Activated naive CD8-positive, alpha-beta T cell treated with anti-CD3 and anti-CD28 coated beads, Interleukin-2, amount 10 ng/mL, durations not matched to agents 7 days and 5 days (primary cell): ENCODE measurements around the gene PHACTR3. TPM values are rescaled to one million over a fixed set of nuclear protein-coding genes. Genes with fewer than 3 reads are reported as not detected.

Experiments used
- ATAC-seq: fragments of 150-1000 bp; cut with Tn5 transposase; one replicate; pipeline ENCODE4 v1.10.0; 2021; ENCODE audit warnings: low read depth, moderate library complexity
- POLR2A ChIA-PET: fragments of 350-600 bp; sonication (Branson Sonifier 250); formaldehyde crosslinking; loops from one replicate; lab custom pipeline; 2021; ENCODE audit warnings: antibody characterized with exemption; lab: Charles Lee
- DNase-seq: peaks from one replicate; pipeline ENCODE4 v3.0.0; 2021
- H3K27ac Mint-ChIP-seq: one replicate; pipeline ENCODE4 v1.8.0; 2022; ENCODE audit warnings: mild to moderate bottlenecking, mixed read lengths
- H3K27me3 Mint-ChIP-seq: one replicate; pipeline ENCODE4 v1.8.0; 2022; ENCODE audit warnings: mild to moderate bottlenecking, moderate library complexity, mixed read lengths
- H3K36me3 Mint-ChIP-seq: one replicate; pipeline ENCODE4 v1.8.0; 2021; ENCODE audit warnings: mild to moderate bottlenecking, mixed read lengths
- H3K4me1 Mint-ChIP-seq: one replicate; pipeline ENCODE4 v1.8.0; 2021; ENCODE audit warnings: mixed read lengths
- H3K4me3 Mint-ChIP-seq: one replicate; pipeline ENCODE4 v1.8.0; 2022; ENCODE audit warnings: mild to moderate bottlenecking, moderate library complexity, mixed read lengths
- H3K9me3 Mint-ChIP-seq: one replicate; pipeline ENCODE4 v1.8.0; 2021; ENCODE audit warnings: mixed read lengths
- total RNA-seq, 2 experiments: library from RNA; stranded (reverse); gene quantifications; one replicate each; pipeline ENCODE4 v1.2.3, GENCODE V29; 2021

Gene PHACTR3
- total RNA-seq, 2 experiments from 2014 or later: not detected

DNA sequence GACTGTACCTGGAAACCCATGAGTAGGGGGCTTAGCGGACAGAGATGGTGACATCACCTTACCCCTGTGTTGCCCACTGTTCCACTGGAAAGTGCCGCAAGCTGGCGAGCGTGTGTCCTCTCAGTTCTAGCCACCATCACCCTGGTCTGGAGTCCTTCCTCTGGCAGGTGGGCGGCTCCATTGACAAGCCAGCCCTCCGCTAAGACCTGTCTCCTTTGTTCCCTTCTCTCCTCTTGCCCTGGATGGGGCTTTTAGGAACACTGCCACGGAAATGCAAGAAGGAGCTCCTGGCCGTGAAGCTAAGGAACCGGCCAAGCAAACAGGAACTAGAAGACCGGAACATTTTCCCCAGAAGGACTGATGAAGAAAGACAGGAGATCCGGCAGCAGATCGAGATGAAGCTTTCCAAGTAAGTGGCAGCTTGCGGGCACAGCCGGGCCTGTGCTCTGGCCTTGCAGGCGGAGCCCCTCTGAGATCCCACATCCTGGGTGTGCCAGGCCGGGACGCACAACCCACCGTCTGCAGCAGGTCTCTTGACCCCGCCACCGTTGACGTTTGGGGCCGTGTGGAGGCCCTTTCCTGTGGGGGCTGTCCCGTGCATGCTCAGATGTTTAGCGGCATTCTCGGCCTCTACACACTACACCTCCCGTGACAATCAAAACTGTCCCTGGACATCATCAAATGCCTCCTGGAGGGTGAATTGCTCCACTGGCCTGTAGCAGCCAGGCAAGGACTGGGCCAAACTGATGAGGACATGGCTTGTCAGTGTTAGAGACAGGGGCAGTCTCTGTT, 201.6 kb downstream of the PHACTR3 start:
- Mint-ChIP-seq H3K4me3 (no peak overlapping the region), H3K36me3 (no peaks in the 10 kb centered on the region), H3K27ac (no peak overlapping the region), H3K27me3 (peaks cover 14% of the 10 kb centered on the region), H3K9me3 (peaks cover 2% of the 10 kb centered on the region), H3K4me1 (no peaks in the 10 kb centered on the region)
- DNase-seq: no peak
- POLR2A ChIA-PET: no interaction called here
- no peak for ATAC-seq

DNA sequence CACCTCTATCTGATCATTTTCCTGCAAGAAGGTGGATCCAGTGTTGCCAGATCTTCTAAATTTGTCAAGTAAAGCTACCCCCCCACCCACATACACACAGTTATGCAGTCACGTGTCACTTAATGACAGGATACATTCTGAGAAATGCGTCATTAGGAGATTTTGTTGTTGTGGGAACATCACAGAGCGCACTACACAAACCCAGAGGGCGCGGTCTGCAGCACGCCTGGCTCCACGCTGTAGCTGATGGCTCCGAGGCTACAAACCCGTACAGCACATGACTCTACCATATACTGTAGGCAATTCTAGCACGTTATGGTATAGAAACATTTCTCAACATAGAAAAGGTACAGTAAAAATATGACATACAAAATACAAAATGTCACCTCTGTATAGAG, 202.2 kb downstream of the PHACTR3 start:
- no peaks in the 10 kb centered on the region for H3K9me3 Mint-ChIP-seq
- no peak for ATAC-seq
- H3K27ac Mint-ChIP-seq: no peak overlapping the region
- DNase-seq: no peak
- no peaks in the 10 kb centered on the region for H3K36me3 Mint-ChIP-seq
- H3K4me1 Mint-ChIP-seq: no peaks in the 10 kb centered on the region
- H3K27me3 Mint-ChIP-seq: peaks cover 14% of the 10 kb centered on the region
- POLR2A ChIA-PET: no interaction called here
- no peak overlapping the region for H3K4me3 Mint-ChIP-seq

- Mint-ChIP-seq H3K4me3 (no peak overlapping the region), H3K4me1 (no peaks in the 10 kb centered on the region), H3K36me3 (no peaks in the 10 kb centered on the region), H3K27ac (no peak overlapping the region), H3K9me3 (no peaks in the 10 kb centered on the region), H3K27me3 (peaks cover 14% of the 10 kb centered on the region)
- DNase-seq: no peak
- POLR2A ChIA-PET: no interaction called here
- ATAC-seq: no peak
Measured at GRCh38 chr20:59807909-59808728, 203.8 kb downstream of the PHACTR3 start.

DNA sequence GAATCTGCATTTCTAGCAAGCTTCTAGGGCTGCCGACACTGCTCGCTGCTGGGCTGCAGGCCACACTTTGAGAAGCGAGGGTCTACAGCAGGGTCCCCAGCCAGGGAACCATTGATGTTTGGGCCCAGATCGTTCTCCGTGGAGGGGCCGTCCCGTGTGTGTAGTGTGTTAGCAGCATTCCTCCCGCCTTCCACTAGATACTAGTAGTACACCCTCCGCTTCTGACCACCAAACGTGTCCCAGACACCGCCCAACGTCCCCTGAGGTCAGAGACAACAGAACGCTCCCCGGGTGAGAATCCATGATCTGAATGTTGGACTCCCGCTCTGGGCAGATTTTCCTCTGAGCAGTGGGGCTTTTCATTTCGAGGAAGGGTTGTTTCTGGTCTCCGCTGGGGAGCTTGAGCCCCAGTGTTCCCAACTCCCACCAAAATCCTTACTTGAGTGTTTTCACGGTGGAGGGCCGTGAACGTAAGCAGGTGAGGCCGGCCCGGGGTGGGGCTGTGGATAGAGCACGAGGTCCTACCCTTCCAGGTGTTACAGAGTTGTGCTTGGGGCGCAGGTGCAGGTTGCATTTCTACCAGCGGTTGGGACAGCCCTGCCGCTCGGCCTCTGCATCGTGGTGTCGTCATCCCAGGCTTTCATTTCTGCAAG, 204.5 kb downstream of the PHACTR3 start:
- peaks cover 10% of the 10 kb centered on the region for H3K27me3 Mint-ChIP-seq
- no peak for DNase-seq
- no peak overlapping the region for H3K4me3 Mint-ChIP-seq
- POLR2A ChIA-PET: no interaction called here
- no peak for ATAC-seq
- H3K27ac Mint-ChIP-seq: no peak overlapping the region
- H3K4me1 Mint-ChIP-seq: no peaks in the 10 kb centered on the region
- no peaks in the 10 kb centered on the region for H3K9me3 Mint-ChIP-seq
- H3K36me3 Mint-ChIP-seq: no peaks in the 10 kb centered on the region

DNA sequence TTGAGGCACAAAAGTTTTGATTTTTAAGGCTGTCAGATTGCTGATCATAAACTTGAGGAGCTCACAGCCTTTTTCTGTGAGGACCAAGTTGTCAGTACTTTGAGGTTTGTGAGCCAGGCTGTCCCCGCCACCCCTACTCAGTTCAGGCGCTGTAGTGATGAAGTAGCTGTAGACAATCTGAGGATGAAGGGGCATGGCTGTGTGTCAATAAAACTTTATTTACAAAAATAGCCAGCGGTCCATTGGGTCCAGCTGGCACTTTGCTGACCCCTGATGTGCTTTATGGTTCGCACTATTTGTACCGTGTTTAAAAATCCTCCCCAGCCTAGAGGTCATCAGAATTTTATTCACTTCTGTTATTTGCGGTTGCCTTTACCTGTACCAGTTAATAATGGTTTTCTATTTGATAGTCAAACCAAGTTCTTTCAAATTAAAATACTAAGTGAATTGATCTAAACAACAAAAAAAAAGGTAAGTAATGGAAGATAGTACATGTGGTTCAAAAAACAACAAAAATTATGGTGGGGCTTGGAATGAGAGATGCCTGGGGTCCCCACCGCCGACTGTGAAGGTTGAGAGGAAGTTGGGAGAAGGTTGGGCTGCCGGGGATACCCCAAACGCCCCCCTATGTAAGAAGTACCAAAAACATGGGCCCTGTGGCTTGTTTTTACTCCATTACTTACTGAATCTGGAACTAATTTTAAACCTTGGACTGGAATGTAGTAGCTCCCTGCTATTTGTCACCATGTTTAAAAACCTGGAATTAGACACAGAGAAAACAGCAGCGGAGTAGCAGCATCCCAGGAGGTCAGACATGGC, 205.5 kb downstream of the PHACTR3 start:
- Mint-ChIP-seq H3K27me3 (peaks cover 6% of the 10 kb centered on the region), H3K4me1 (no peaks in the 10 kb centered on the region), H3K36me3 (no peaks in the 10 kb centered on the region), H3K4me3 (no peak overlapping the region), H3K9me3 (no peaks in the 10 kb centered on the region), H3K27ac (no peak overlapping the region)
- ATAC-seq (no peak), DNase-seq (no peak)
- POLR2A ChIA-PET: no interaction called here

DNA sequence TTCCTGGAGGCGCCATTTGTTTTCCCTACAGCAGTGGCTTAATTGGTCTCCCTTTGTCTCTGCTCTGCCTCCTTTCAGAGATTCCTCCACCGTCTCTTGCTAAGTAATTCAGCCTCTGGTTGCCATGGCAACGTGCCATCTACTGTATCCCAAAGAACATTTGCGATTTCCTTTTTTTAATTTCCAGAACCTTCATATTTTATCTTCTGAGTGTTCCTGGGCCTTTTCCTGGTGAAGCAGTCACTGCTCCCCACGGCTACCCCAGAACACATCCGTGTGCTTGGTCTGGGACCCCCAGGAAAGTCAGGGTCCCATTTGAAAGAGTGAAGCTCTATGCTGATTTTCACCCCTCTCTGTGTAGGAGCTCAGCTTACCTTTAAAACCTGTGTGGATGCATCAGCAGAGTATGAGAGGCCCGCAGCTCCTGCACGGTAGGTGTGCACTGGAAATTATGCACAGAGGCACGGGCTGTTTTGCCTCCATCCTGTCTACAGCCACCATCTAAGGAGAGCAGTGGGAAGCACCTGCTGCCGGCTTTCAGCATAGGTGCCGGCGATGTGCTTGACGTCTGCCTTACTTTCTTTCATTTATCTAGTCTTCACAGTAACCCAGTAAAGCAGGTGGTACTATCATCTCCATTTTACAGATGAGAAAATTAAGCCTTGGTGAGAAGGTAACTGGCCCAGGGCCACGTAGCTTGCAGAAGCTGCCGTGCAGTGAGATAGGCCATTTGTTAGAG, 206.3 kb downstream of the PHACTR3 start:
- Mint-ChIP-seq H3K4me1 (no peaks in the 10 kb centered on the region), H3K9me3 (no peaks in the 10 kb centered on the region), H3K4me3 (no peak overlapping the region), H3K36me3 (no peaks in the 10 kb centered on the region), H3K27me3 (peaks cover 2% of the 10 kb centered on the region), H3K27ac (no peak overlapping the region)
- ATAC-seq: no peak
- POLR2A ChIA-PET: no interaction called here
- DNase-seq: no peak

GRCh38 chr20:59811681-59812171, 207.4 kb downstream of the PHACTR3 start:
- Mint-ChIP-seq H3K36me3 (no peaks in the 10 kb centered on the region), H3K27me3 (peaks cover 2% of the 10 kb centered on the region), H3K4me1 (no peaks in the 10 kb centered on the region), H3K9me3 (no peaks in the 10 kb centered on the region), H3K4me3 (no peak overlapping the region), H3K27ac (no peak overlapping the region)
- ATAC-seq: no peak
- no peak for DNase-seq
- POLR2A ChIA-PET: no interaction called here

DNA sequence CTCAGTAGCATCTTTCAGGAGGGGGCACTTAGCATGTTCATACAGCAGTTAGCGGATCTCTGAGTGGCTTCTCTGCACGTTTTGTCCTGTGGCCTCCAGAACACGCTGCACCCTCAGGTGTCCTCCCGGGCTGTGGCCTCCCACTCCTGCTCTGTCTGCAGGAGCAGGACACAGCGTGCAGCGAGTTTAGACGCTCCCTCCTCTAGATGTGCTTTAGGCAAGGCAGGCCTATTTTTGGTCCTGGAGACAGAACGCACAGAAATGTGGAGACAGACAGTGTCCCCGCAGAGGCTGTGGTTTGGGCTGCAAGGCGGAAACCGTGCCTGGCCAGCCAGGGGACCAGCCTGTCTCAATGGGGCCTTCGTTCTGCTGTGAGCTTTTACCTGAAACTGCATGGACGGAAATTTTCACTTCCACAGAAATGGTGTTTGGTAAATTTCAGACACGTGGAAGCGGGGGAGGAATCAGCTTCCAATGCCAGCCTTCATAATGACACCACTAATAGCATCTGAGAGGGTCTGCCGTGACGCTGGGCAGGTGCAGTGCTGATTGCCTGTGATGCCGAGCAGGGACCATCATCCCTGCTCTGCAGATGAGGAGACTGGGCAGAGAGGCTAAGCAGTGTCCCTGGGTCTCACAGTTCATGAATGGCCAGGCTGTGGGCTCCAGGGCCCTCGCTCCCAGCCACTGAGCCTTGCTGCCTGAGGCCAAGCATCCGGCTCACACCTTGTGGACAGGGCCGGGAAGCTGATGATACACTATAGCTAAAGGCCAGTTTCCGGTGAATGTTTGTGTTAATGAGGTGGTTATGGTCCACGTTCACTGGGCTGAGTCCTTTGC, 208.2 kb downstream of the PHACTR3 start:
- Mint-ChIP-seq H3K4me3 (no peak overlapping the region), H3K27me3 (peaks cover 2% of the 10 kb centered on the region), H3K4me1 (no peaks in the 10 kb centered on the region), H3K9me3 (no peaks in the 10 kb centered on the region), H3K36me3 (no peaks in the 10 kb centered on the region), H3K27ac (no peak overlapping the region)
- DNase-seq: no peak
- POLR2A ChIA-PET: no interaction called here
- ATAC-seq: no peak

- ATAC-seq (no peak), DNase-seq (no peak)
- Mint-ChIP-seq H3K36me3 (no peaks in the 10 kb centered on the region), H3K4me3 (no peak overlapping the region), H3K27me3 (peaks cover 2% of the 10 kb centered on the region), H3K27ac (no peak overlapping the region), H3K9me3 (no peaks in the 10 kb centered on the region), H3K4me1 (no peaks in the 10 kb centered on the region)
- POLR2A ChIA-PET: no interaction called here
Measured at GRCh38 chr20:59813126-59813947, 209.0 kb downstream of the PHACTR3 start.

DNA sequence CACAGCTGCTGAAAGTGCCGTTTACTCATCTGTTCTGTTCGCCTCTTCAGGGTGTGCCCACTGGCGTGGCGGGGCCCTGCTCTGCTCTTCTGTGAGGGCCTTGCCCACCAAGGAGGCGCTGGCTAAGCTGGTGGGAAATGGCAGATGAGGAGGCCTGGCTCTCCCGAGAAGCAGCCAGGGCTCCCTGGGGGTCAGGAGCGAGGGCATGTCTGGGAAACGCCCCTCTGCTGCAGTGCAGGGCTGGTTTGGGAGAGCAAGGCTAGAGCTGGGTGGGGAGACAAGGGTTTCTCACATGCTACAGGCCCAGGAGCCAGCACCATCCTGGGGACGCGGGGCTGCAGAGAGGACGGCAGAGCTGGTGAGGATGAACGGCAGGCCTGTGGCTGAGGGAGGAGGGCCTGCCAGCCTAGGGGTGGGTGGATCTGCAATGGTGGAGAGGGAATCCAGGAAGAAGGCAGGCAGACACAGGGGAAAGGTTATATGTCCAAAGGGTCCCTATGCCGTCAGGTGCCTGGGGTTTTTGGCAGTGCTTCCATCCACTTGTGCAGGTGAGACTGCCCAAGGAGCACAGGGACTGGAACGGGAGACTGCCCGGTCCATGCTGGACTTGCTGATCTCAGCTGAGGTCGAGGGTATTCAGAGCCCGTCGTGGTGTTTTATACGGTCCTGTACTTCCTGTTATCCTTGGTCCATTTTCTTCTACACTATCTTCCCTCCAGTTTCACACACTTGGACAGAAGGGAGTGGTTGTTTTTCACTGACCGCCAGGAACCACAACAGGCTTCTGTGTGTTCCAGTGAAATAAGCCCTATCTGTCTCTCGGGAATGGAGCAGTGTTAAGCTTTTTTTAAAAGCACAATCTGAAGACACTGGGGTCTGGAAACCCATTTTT, 209.9 kb downstream of the PHACTR3 start:
- ATAC-seq: no peak

More for the DNA sequence above, 209.9 kb downstream of the PHACTR3 start:
- H3K27me3 Mint-ChIP-seq: peaks cover 2% of the 10 kb centered on the region
- H3K36me3 Mint-ChIP-seq: no peaks in the 10 kb centered on the region
- H3K4me3 Mint-ChIP-seq: no peak overlapping the region
- DNase-seq: no peak
- H3K27ac Mint-ChIP-seq: no peak overlapping the region
- no peaks in the 10 kb centered on the region for H3K4me1 Mint-ChIP-seq
- no peaks in the 10 kb centered on the region for H3K9me3 Mint-ChIP-seq
- POLR2A ChIA-PET: no interaction called here
